ACHN (cell line): ENCODE measurements around the gene NARF.
"Not testable (repeated sequence)": the region's sequence is repeated elsewhere in the genome, so short reads cannot be mapped to it uniquely, and the experiment has no call there.

Experiments used
- DNase-seq: peaks from one replicate; pipeline ENCODE4 v3.0.0-alpha.2; 2015
- in situ Hi-C: cut with HindIII; loops from 2 replicates; pipeline ENCODE4 v1.10.0; 2017; ENCODE audit warnings: low sequenced_read_pairs, low pct_ligation_motif_present, low pct_unique_long_range_greater_than_20kb

The NARF gene

GRCh38 chr17:82490512-82491195 lies 32.1 kb downstream of the NARF start:
- in situ Hi-C loops: no loop called here
- no peak for DNase-seq

- in situ Hi-C loops: no loop called here
- DNase-seq: no peak
Observed at GRCh38 chr17:82491196-82491530, 32.6 kb downstream of the NARF start.

DNA sequence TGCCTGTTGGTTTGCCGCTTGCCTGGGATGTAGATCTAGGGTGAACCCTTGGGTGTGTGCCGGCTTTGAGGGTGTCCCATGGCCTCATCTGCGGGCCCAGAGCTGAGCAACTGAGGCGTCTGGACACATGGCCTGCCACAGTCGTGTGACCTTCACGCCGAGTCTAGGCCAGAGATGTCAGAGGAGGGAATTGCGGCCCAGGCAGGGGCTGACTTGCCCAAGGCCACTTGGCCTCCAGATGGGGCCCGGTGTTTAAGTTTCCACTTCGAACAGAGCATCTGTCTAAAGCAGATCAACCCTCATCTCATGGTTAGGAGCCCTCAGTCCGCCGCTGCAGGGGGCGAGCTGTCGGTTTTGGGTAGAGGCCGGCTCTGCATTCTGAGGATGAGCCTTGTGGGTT lies 33.0 kb downstream of the NARF start:
- in situ Hi-C loops: no loop called here
- DNase-seq: no peak

- DNase-seq: peak; percentile 22
- in situ Hi-C loops: no loop called here
Observed at GRCh38 chr17:82492643-82493225, 34.2 kb downstream of the NARF start.

GRCh38 chr17:82493226-82493781 lies 34.8 kb downstream of the NARF start:
- peak; percentile 48 for DNase-seq
- in situ Hi-C loops: no loop called here

DNA sequence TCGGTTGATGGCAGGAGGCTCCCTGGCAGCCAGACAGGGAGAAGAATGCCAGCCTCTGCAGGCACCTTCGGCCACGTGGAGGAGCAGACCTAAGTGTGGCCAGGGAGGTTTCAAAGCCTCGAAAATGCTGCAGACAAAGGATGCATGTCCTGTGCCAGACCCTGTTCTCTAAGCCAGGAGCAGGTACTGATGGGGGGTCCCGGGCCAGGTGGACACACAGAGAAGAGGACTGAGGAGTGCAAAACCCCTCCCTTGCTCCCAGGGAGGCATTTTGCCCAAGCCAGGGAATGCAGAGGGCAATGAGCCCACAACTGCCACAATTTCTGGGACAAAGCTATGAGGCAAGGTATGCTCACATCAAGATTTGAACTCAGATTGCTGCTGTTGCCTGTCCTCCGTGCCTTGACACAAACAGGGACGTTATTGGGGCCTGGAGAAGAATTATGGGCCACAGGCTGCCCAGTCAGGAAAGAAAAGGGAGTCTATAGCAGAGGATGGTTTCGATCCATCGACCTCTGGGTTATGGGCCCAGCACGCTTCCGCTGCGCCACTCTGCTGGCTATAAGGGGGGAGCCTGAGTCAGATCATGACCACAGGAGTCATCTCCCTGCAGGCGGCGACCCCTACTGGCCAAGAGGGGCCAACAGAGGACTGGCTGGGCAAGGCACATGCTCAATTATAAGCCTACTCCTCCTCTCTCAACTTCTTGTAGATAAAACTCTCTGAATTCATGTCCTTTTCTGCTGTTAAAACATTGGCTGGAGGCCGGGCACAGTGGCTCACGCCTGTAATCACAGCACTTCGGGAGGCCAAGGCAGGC lies 35.9 kb downstream of the NARF start:
- in situ Hi-C loops: no loop called here
- peak; percentile 93 for DNase-seq

DNA sequence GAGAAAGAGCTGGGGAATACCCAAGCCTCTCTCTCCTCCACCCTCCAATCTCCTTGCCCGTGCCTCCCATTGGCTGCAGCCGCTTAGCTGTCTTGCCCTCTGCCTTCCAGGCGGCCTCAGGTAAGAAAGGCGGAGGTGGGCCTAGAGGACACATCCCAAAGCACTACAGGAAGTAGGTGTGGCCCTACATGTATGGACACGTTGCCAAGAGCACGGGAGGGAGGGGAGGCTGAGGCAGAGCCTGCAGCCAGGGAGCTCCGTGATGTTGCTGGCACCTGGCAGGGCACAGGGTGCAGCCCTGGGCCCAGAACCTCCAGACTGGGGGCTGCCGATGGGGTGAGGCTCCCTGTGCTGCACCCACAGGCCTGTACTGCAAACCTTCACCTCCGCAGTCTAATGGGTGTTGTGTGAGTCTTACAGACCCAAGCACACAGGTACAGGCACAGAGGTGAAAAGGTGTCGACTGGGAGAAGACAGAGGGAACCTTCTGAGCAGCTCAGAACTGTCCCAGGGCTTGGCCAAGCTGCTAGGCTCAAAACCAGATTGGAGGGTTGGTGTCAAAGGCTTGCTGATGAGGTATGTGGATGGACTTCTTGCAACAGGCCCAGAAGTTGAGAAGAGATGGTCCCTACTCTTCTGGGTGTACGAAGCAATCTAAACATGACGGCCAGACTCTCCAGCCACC lies 37.4 kb downstream of the NARF start:
- in situ Hi-C loops: no loop called here
- DNase-seq: no peak

DNA sequence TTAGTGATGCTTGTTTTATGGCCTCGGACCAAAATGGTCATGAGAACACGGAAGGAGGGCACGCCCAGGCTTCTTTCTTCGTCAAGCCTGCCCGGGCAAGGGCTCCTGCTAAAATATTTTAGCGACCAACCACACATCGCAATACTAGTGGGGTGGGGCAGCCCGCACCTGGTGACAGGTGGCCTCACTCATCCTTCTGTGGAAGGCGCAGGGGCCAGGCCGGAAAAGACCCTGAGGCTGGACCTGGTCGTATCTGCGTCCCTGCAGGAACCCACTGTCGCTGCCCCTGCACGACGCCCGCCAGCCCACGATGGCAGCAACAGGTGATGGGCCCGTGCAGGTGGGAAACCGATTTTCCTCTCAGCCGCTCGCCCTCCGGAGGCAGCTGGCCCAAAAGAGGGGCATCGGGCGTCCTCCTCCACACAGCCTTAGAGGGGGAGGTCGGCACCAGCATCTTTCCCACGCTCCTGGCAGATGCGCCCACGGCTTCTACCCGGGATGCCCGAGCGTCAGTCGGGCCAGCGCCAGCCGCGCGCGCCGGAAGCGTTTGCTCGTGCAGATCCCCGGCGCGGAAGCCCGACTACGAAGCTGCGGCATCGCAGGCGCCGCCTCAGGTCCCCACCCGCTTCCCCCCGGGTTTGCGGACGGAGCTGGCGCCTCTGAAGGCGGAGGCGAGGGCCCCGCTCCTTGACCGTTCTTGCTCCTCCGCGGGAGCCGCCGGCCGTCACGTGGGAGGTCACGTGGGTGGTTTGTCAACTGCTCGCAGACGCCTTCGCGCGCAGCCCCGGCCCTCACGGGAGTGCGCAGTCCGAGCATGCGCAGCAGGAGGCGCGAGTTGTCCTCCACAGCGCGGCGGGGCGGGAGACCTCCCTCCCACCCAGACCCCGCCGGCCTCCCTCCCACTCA lies 38.2 kb downstream of the NARF start:
- in situ Hi-C loops: no loop called here
- DNase-seq: peak; percentile 95

DNA sequence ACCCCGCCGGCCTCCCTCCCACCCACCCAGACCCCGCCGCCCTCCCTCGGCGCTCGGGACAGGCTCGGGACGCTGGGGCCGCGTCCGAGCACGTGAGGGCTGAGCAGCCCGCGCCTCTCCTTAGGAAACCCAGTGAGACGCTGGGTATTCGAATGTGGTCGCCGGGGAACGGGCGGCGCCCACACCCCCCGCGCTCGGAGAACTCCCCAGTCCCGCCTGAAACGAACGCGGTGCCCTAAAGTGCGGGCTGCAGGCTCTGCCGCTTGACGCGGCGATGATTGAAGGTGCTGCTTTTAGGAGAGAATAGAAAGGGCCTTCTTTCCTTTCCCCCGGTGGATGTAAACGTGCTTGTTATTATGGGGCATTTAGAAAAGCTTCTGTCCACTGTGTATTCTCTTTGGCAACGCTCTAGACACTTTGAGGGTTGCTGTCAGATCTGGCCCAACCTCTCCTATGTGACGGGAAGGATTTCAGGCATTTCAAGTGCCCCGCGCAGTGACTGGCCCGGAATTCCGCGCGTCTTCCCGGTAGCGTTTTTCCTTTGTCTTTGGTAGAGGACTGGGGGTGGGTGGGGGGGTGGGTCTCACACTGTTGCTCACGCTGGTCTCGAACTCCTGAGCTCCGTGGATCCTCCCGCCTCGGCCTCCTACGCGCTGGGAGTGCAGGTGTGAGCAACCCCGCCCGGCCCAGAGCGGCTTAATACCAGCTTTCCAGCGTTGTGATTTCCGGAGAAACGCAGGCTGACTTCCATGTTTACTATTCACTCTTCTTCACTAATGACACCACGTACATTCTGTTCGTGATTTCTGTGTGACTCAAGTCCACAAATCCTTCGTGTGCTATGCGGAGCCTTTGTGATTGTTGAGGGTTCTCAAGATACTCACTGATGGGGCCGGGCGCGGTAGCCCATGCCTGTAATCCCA lies 39.2 kb downstream of the NARF start:
- in situ Hi-C loops: no loop called here
- peak; percentile 42 for DNase-seq

DNA sequence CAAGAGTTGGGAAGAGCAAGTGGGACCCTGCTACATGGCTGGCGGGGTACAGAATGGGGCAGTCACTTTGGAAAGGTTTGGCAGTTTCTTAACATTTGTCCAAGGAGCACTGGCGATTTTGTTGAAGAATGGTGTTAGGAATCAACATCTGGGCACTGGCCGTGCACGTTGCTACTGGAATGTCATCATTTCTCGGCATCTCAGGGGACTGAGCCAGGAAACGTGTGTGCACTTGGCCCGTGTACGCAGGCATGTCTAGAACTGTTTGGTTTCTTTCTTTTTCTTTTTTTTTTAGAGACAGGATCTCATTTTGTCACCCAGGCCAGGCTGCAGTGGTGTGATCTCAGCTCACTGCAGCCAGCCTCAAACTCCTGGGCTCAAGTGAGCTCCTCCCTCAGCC lies 43.7 kb downstream of the NARF start:
- in situ Hi-C loops: no loop called here
- DNase-seq: no peak

GRCh38 chr17:82503094-82503727 lies 44.7 kb downstream of the NARF start:
- in situ Hi-C loops: no loop called here

GRCh38 chr17:82503728-82504308 lies 45.3 kb downstream of the NARF start:
- in situ Hi-C loops: no loop called here
- no peak for DNase-seq

More at GRCh38 chr17:82503094-82503727, 44.7 kb downstream of the NARF start:
- DNase-seq: no peak

DNA sequence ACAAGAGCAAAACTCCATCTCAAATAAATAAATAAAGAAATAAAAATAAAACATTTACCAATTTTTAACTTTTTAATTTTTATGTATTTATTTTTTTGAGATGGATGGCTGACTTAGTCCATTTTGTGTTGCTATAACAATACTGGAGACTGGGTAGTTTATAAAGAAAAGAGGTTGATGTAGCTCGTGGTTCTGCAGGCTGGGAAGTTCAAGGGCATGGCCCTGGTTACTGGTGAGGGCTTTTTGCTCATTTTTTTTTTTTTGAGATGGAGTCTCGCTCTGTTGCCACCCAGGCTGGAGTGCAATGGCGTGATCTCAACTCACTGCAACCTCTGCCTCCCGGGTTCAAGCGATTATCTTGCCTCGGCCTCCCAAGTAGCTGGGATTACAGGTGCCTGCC lies 46.8 kb downstream of the NARF start:
- DNase-seq: no peak

GRCh38 chr17:82506402-82506801 lies 47.9 kb downstream of the NARF start:
- in situ Hi-C loops, DNase-seq: not testable (repeated sequence)

More for the DNA sequence above, 46.8 kb downstream of the NARF start:
- in situ Hi-C loops: no loop called here

GRCh38 chr17:82507631-82508175 lies 49.2 kb downstream of the NARF start:
- no peak for DNase-seq
- in situ Hi-C loops: no loop called here

GRCh38 chr17:82511642-82512041 lies 53.1 kb downstream of the NARF start:
- in situ Hi-C loops, DNase-seq: not testable (repeated sequence)
